ENCODE measurements around the gene IL15RA. TPM values are rescaled to one million over a fixed set of nuclear protein-coding genes. Genes with fewer than 3 reads are reported as not detected.
"Not testable (repeated sequence)": the region's sequence is repeated elsewhere in the genome, so short reads cannot be mapped to it uniquely, and the experiment has no call there.

Gene IL15RA
- total RNA-seq, 6 donors from 2014 or later: 28.0 to 72.6 (median 35.1) TPM

GRCh38 chr10:5961405-5962100, 15.8 kb downstream of the IL15RA start:
- no peaks in the 10 kb centered on the region for H3K9me3 ChIP-seq
- WGBS, 2 donors: 89 to 95% methylated on average over 24 to 29 of the region's 29 CpGs
- H3K36me3 ChIP-seq: peaks cover 6 to 90% (median 41%) of the 10 kb centered on the region in 4 donors
- ATAC-seq (ENCODE audit: low FRiP score in 2 of 2) (no peak), DNase-seq (peak; percentile 12 to 59)
- H3K4me1 ChIP-seq: peaks cover 0 to 9% (median 0%) of the 10 kb centered on the region in 4 donors
- H3K27me3 ChIP-seq: no peaks in the 10 kb centered on the region
- no peak overlapping the region for H3K27ac ChIP-seq
- TF ChIP-seq POLR2A (IDR thresholded peaks at IDR 0.05) (no peak), EP300 (IDR thresholded peaks at IDR 0.05) (no peak), POLR2AphosphoS5 (IDR thresholded peaks at IDR 0.05) (no peak)
- TF ChIP-seq, protein P1, sequence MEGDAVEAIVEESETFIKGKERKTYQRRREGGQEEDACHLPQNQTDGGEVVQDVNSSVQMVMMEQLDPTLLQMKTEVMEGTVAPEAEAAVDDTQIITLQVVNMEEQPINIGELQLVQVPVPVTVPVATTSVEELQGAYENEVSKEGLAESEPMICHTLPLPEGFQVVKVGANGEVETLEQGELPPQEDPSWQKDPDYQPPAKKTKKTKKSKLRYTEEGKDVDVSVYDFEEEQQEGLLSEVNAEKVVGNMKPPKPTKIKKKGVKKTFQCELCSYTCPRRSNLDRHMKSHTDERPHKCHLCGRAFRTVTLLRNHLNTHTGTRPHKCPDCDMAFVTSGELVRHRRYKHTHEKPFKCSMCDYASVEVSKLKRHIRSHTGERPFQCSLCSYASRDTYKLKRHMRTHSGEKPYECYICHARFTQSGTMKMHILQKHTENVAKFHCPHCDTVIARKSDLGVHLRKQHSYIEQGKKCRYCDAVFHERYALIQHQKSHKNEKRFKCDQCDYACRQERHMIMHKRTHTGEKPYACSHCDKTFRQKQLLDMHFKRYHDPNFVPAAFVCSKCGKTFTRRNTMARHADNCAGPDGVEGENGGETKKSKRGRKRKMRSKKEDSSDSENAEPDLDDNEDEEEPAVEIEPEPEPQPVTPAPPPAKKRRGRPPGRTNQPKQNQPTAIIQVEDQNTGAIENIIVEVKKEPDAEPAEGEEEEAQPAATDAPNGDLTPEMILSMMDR (IDR thresholded peaks at IDR 0.05): no peak
- H3K4me3 ChIP-seq: no peak overlapping the region

GRCh38 chr10:5960973-5961275, 16.4 kb downstream of the IL15RA start:
- peak in 1 of 2 donors; percentile 4 for DNase-seq
- ATAC-seq (ENCODE audit: low FRiP score in 2 of 2); H3K4me1 ChIP-seq; H3K9me3 ChIP-seq; H3K4me3 ChIP-seq; H3K27ac ChIP-seq; H3K27me3 ChIP-seq: not testable (repeated sequence)
- 89 to 91% methylated on average over 10 of the region's 10 CpGs for WGBS, 2 donors
- peaks cover 6 to 92% (median 44%) of the 10 kb centered on the region in 4 donors for H3K36me3 ChIP-seq

GRCh38 chr10:5960070-5960972, 17.0 kb downstream of the IL15RA start:
- 87 to 94% methylated on average over 5 to 18 of the region's 18 CpGs for WGBS, 2 donors
- DNase-seq (peak in 1 of 2 donors; percentile 17), ATAC-seq (ENCODE audit: low FRiP score in 2 of 2) (peak in 1 of 2 donors; percentile 35)
- Histone ChIP-seq H3K27ac (no peak overlapping the region), H3K4me1 (peaks cover 0 to 9% (median 0%) of the 10 kb centered on the region in 4 donors), H3K36me3 (peaks cover 6 to 94% (median 44%) of the 10 kb centered on the region in 4 donors), H3K9me3 (no peaks in the 10 kb centered on the region), H3K4me3 (no peak overlapping the region), H3K27me3 (no peaks in the 10 kb centered on the region)
- TF ChIP-seq EP300 (IDR thresholded peaks at IDR 0.05): no peak
- no peak for TF ChIP-seq POLR2A (IDR thresholded peaks at IDR 0.05)
- TF ChIP-seq, protein P1 (IDR thresholded peaks at IDR 0.05): no peak
- TF ChIP-seq POLR2AphosphoS5 (IDR thresholded peaks at IDR 0.05): no peak

- Histone ChIP-seq H3K36me3 (peaks cover 6 to 94% (median 41%) of the 10 kb centered on the region in 4 donors), H3K4me3 (no peak overlapping the region), H3K27me3 (no peaks in the 10 kb centered on the region), H3K27ac (no peak overlapping the region), H3K4me1 (peaks cover 0 to 9% (median 0%) of the 10 kb centered on the region in 4 donors), H3K9me3 (no peaks in the 10 kb centered on the region)
- ATAC-seq (ENCODE audit: low FRiP score in 2 of 2) (no peak), DNase-seq (peak in 1 of 2 donors; percentile 11)
- TF ChIP-seq, protein P1 (IDR thresholded peaks at IDR 0.05): no peak
- TF ChIP-seq POLR2A (IDR thresholded peaks at IDR 0.05) (no peak), EP300 (IDR thresholded peaks at IDR 0.05) (no peak), POLR2AphosphoS5 (IDR thresholded peaks at IDR 0.05) (no peak)
- WGBS, 2 donors: 82 to 93% methylated on average over 9 to 10 of the region's 10 CpGs
Measured at GRCh38 chr10:5959581-5960069, 17.7 kb downstream of the IL15RA start.

DNA sequence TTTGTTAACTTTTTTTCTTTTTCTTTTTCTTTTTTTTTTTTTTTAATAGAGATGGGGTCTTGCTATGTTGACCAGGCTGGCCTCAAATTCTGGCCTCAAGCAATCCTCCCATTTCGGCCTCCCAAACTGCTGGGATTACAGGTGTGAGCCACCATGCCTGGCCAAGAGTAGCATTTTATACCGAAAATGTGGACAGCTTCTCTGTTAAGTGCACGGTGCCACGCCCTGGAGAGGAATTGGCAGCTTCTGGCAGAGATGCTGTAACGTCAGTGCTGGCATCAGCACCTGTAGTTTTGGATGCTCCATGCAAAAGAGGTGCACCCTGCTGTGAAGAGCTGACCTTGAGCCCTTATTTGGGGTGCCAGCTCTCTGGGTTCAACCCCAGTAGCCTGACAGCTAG, 18.2 kb downstream of the IL15RA start:
- ATAC-seq (ENCODE audit: low FRiP score in 2 of 2): no peak
- peak in 1 of 2 donors; percentile 12 for DNase-seq
- peaks cover 0 to 9% (median 0%) of the 10 kb centered on the region in 4 donors for H3K4me1 ChIP-seq

More for the DNA sequence above, 18.2 kb downstream of the IL15RA start:
- Histone ChIP-seq H3K4me3 (no peak overlapping the region), H3K27me3 (no peaks in the 10 kb centered on the region), H3K9me3 (no peaks in the 10 kb centered on the region), H3K36me3 (peaks cover 6 to 93% (median 39%) of the 10 kb centered on the region in 4 donors), H3K27ac (no peak overlapping the region)
- TF ChIP-seq EP300 (IDR thresholded peaks at IDR 0.05) (no peak), POLR2AphosphoS5 (IDR thresholded peaks at IDR 0.05) (no peak), POLR2A (IDR thresholded peaks at IDR 0.05) (no peak)
- TF ChIP-seq, protein P1 (IDR thresholded peaks at IDR 0.05): no peak
- WGBS, 2 donors: 90 to 97% methylated on average over 2 to 5 of the region's 5 CpGs
